NCI-H128 (cell line): ENCODE results near the gene C1orf210.

ENCODE experiments used
- DNase-seq: peaks from one replicate; lab custom pipeline; 2025; ENCODE audit not compliant: unreplicated experiment; lab: John Stamatoyannopoulos, UW

Gene C1orf210

GRCh38 chr1:43285269-43285990 is at the start of gene C1orf210:
C1orf210 (minus strand) TSS chr1:43285581; CDS start chr1:43283270, 2,311 bp downstream.
- DNase-seq, result peak; percentile 67

- no peak for DNase-seq
Measured at GRCh38 chr1:43334453-43335205, 49.2 kb upstream of the C1orf210 start.

GRCh38 chr1:43331688-43332087 is 46.3 kb upstream of the C1orf210 start:
- no peak for DNase-seq

- DNase-seq, result no peak
Measured at GRCh38 chr1:43329995-43330751, 44.8 kb upstream of the C1orf210 start.

- DNase-seq, result no peak
Measured at GRCh38 chr1:43327549-43328292, 42.3 kb upstream of the C1orf210 start.

- no peak for DNase-seq
Measured at GRCh38 chr1:43325381-43325780, 40.0 kb upstream of the C1orf210 start.

- no peak for DNase-seq
Measured at GRCh38 chr1:43324810-43325209, 39.4 kb upstream of the C1orf210 start.

- no peak for DNase-seq
Measured at GRCh38 chr1:43322506-43322905, 37.1 kb upstream of the C1orf210 start.

- DNase-seq, result no peak
Measured at GRCh38 chr1:43321331-43321891, 36.0 kb upstream of the C1orf210 start.

- no peak for DNase-seq
Measured at GRCh38 chr1:43319766-43320165, 34.4 kb upstream of the C1orf210 start.

- no peak for DNase-seq
Measured at GRCh38 chr1:43319288-43319687, 33.9 kb upstream of the C1orf210 start.

GRCh38 chr1:43318831-43319230 is 33.5 kb upstream of the C1orf210 start:
- no peak for DNase-seq

GRCh38 chr1:43317817-43318471 is 32.6 kb upstream of the C1orf210 start:
- no peak for DNase-seq

- no peak for DNase-seq
Measured at GRCh38 chr1:43316738-43317520, 31.5 kb upstream of the C1orf210 start.

GRCh38 chr1:43315963-43316737 is 30.8 kb upstream of the C1orf210 start:
- DNase-seq, result no peak

GRCh38 chr1:43315481-43315880 is 30.1 kb upstream of the C1orf210 start:
- no peak for DNase-seq

- DNase-seq, result no peak
Measured at GRCh38 chr1:43314233-43314632, 28.9 kb upstream of the C1orf210 start.

GRCh38 chr1:43313771-43314170 is 28.4 kb upstream of the C1orf210 start:
- no peak for DNase-seq
